Measurements from ENCODE around the gene ITGA8.

- TF ChIP-seq ZBTB8A (CRISPR knock-in tag; IDR thresholded peaks at IDR 0.05; ENCODE audit: borderline replicate concordance, low read depth) (no peak), ZNF234 (CRISPR knock-in tag; conservative IDR thresholded peaks at IDR 0.05) (no peak), ELF4 (CRISPR knock-in tag; IDR thresholded peaks at IDR 0.05; ENCODE audit: borderline replicate concordance) (no peak), JUN (CRISPR knock-in tag; IDR thresholded peaks at IDR 0.05) (no peak), CTCF (CRISPR knock-in tag; IDR thresholded peaks at IDR 0.05) (no peak), CHD4 (IDR thresholded peaks at IDR 0.05; ENCODE audit: borderline replicate concordance, low read length) (no peak), MYC (CRISPR knock-in tag; IDR thresholded peaks at IDR 0.05; ENCODE audit: borderline replicate concordance) (no peak), ZGPAT (CRISPR knock-in tag; IDR thresholded peaks at IDR 0.05) (no peak), ZNF501 (CRISPR knock-in tag; IDR thresholded peaks at IDR 0.05) (no peak)
- TF ChIP-seq, protein P1, sequence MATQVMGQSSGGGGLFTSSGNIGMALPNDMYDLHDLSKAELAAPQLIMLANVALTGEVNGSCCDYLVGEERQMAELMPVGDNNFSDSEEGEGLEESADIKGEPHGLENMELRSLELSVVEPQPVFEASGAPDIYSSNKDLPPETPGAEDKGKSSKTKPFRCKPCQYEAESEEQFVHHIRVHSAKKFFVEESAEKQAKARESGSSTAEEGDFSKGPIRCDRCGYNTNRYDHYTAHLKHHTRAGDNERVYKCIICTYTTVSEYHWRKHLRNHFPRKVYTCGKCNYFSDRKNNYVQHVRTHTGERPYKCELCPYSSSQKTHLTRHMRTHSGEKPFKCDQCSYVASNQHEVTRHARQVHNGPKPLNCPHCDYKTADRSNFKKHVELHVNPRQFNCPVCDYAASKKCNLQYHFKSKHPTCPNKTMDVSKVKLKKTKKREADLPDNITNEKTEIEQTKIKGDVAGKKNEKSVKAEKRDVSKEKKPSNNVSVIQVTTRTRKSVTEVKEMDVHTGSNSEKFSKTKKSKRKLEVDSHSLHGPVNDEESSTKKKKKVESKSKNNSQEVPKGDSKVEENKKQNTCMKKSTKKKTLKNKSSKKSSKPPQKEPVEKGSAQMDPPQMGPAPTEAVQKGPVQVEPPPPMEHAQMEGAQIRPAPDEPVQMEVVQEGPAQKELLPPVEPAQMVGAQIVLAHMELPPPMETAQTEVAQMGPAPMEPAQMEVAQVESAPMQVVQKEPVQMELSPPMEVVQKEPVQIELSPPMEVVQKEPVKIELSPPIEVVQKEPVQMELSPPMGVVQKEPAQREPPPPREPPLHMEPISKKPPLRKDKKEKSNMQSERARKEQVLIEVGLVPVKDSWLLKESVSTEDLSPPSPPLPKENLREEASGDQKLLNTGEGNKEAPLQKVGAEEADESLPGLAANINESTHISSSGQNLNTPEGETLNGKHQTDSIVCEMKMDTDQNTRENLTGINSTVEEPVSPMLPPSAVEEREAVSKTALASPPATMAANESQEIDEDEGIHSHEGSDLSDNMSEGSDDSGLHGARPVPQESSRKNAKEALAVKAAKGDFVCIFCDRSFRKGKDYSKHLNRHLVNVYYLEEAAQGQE (IDR thresholded peaks at IDR 0.05; ENCODE audit: borderline replicate concordance in 1 of 2, low read depth in 1 of 2, low read length in 2 of 2) = no peak
These were observed 198.3 kb downstream of the ITGA8 start for GRCh38 chr10:15521328-15521903.

Data from HepG2 (cell line).